Gastrocnemius medialis (tissue), 4 donors: ENCODE data around the gene ZBTB20.

Experiments used
- CTCF ChIP-seq, 5 experiments: fragments of 450-650 bp in 3 of 5; fragments of 200-600 bp in 2 of 5; sonication (generic) in 2 of 5; IDR thresholded peaks in 4 of 5; conservative IDR thresholded peaks in 1 of 5; 1 replicate in 4 of 5; 2 replicates in 1 of 5; pipeline ENCODE4 v1.5.1; 2016 to 2019; ENCODE audit warnings: antibody characterized with exemption in 5 of 5, mild to moderate bottlenecking in 3 of 5, moderate library complexity in 3 of 5
- POLR2A ChIP-seq, 2 donors: fragments of 450-650 bp; IDR thresholded peaks; one replicate each; pipeline ENCODE4 v1.6.1; 2017; ENCODE audit warnings: antibody characterized with exemption in 2 of 2, mild to moderate bottlenecking in 2 of 2, moderate library complexity in 2 of 2

- no peak for TF ChIP-seq CTCF (IDR thresholded peaks at IDR 0.05 in 4 of 5, conservative IDR thresholded peaks at IDR 0.05 in 1 of 5)
- no peak for TF ChIP-seq POLR2A (IDR thresholded peaks at IDR 0.05)
Measured at GRCh38 chr3:114439284-114439683, 707.8 kb downstream of the ZBTB20 start.
